IMR-90 (cell line): ENCODE data around the gene TRAF3IP1. TPM values are rescaled to one million over a fixed set of nuclear protein-coding genes. Genes with fewer than 3 reads are reported as not detected.

ENCODE experiments used
- ATAC-seq: fragments of 200-7000 bp; cut with Tn5 transposase; 2 replicates; pipeline ENCODE4 v1.9.1; 2020; ENCODE audit warnings: low read depth, mild to moderate bottlenecking, moderate library complexity
- BruUV-seq: library from RNA; stranded (reverse); fragments of 400-500 nt; replicated peaks from 2 replicates; lab custom pipeline; 2021; lab: Mats Ljungman, UMichigan
- CTCF ChIA-PET: fragments of 300-600 bp; formaldehyde crosslinking; extraction: SDS; loops from one replicate; lab custom pipeline; 2021; ENCODE audit warnings: antibody characterized with exemption; lab: Yijun Ruan, JAX
- POLR2A ChIA-PET: fragments of 300-600 bp; sonication (Branson Sonifier 250); formaldehyde crosslinking; loops from one replicate; lab custom pipeline; 2022; ENCODE audit warnings: antibody characterized with exemption; ENCODE audit not compliant: unreplicated experiment; lab: Charles Lee
- DNase-seq: peaks from one replicate; pipeline ENCODE4 v3.0.0; 2013
- H2AFZ ChIP-seq: replicated peaks from 2 replicates; pipeline ENCODE3; 2013; ENCODE audit warnings: low read length, mild to moderate bottlenecking; ENCODE audit not compliant: poor library complexity
- H2AK5ac ChIP-seq: 2 replicates; pipeline ENCODE4 v1.6.1; 2013; ENCODE audit warnings: low read depth, low read length, inconsistent platforms
- H2AK9ac ChIP-seq: replicated peaks from 2 replicates; pipeline ENCODE3; 2013; ENCODE audit warnings: mild to moderate bottlenecking, low read depth, low read length, moderate library complexity; ENCODE audit not compliant: poor library complexity
- H2BK120ac ChIP-seq: 2 replicates; pipeline ENCODE4 v1.6.1; 2013; ENCODE audit warnings: low read depth, low read length, inconsistent platforms
- H2BK15ac ChIP-seq: 3 replicates; pipeline ENCODE4 v1.6.1; 2013; ENCODE audit warnings: low read depth, low read length, inconsistent platforms
- H2BK20ac ChIP-seq: 2 replicates; pipeline ENCODE4 v1.6.1; 2013; ENCODE audit warnings: low read depth, mild to moderate bottlenecking, inconsistent platforms, low read length, moderate library complexity
- H2BK5ac ChIP-seq: 2 replicates; pipeline ENCODE4 v1.6.1; 2013; ENCODE audit warnings: mild to moderate bottlenecking, low read depth, low read length, inconsistent platforms; ENCODE audit not compliant: poor library complexity, severe bottlenecking
- H3K14ac ChIP-seq: replicated peaks from 2 replicates; pipeline ENCODE4 v1.6.1; 2013; ENCODE audit warnings: low read depth, low read length, inconsistent platforms
- H3K18ac ChIP-seq: 2 replicates; pipeline ENCODE4 v1.6.1; 2013; ENCODE audit warnings: low read depth, low read length, control low read depth
- H3K23ac ChIP-seq: 2 replicates; pipeline ENCODE4 v1.6.1; 2013; ENCODE audit warnings: low read depth, low read length, inconsistent platforms
- H3K27ac ChIP-seq: 2 replicates; pipeline ENCODE4 v1.5.1; 2013; ENCODE audit warnings: mild to moderate bottlenecking, control low read depth, low read length; ENCODE audit not compliant: insufficient read depth
- H3K27me3 ChIP-seq: 2 replicates; pipeline ENCODE4 v1.6.1; 2013; ENCODE audit warnings: low read length; ENCODE audit not compliant: control insufficient read depth, insufficient read depth
- H3K36me3 ChIP-seq: 2 replicates; pipeline ENCODE4 v1.6.1; 2013; ENCODE audit warnings: low read length, mixed read lengths; ENCODE audit not compliant: control insufficient read depth, insufficient read depth
- H3K4ac ChIP-seq: 2 replicates; pipeline ENCODE4 v1.6.1; 2013; ENCODE audit warnings: low read depth, low read length, inconsistent platforms
- H3K4me1 ChIP-seq: 2 replicates; pipeline ENCODE4 v1.6.1; 2013; ENCODE audit warnings: low read length, mixed read lengths; ENCODE audit not compliant: control insufficient read depth, insufficient read depth
- H3K4me2 ChIP-seq: 2 replicates; pipeline ENCODE4 v1.6.1; 2013; ENCODE audit warnings: low read depth, mild to moderate bottlenecking, control low read depth, low read length, moderate library complexity
- H3K4me3 ChIP-seq: 2 replicates; pipeline ENCODE4 v1.5.1; 2013; ENCODE audit warnings: low read depth, mild to moderate bottlenecking, control low read depth, low read length, moderate library complexity; ENCODE audit not compliant: insufficient read depth
- H3K56ac ChIP-seq: 2 replicates; pipeline ENCODE4 v1.6.1; 2013; ENCODE audit warnings: low read length, inconsistent platforms; ENCODE audit not compliant: insufficient read depth; ENCODE audit errors: extremely low read depth
- H3K79me1 ChIP-seq, 2 experiments: 2 replicates each; pipeline ENCODE4 v1.6.1; 2013; ENCODE audit warnings: low read length in 2 of 2, inconsistent platforms in 1 of 2, low read depth in 1 of 2
- H3K9ac ChIP-seq: 2 replicates; pipeline ENCODE4 v1.6.1; 2013; ENCODE audit warnings: low read depth, low read length, control low read depth
- H3K9me1 ChIP-seq: 2 replicates; pipeline ENCODE4 v1.6.1; 2013; ENCODE audit warnings: low read length, inconsistent platforms; ENCODE audit not compliant: insufficient read depth
- H3K9me3 ChIP-seq: 2 replicates; pipeline ENCODE4 v1.6.1; 2013; ENCODE audit warnings: low read length; ENCODE audit not compliant: control insufficient read depth, insufficient read depth
- H4K20me1 ChIP-seq: 2 replicates; pipeline ENCODE4 v1.6.1; 2013; ENCODE audit warnings: low read length, inconsistent platforms; ENCODE audit not compliant: insufficient read depth
- H4K5ac ChIP-seq: 2 replicates; pipeline ENCODE4 v1.6.1; 2013; ENCODE audit warnings: mild to moderate bottlenecking, low read depth, low read length, control low read depth
- H4K8ac ChIP-seq, 2 experiments: 2 replicates each; pipeline ENCODE4 v1.6.1; 2013; ENCODE audit warnings: low read depth in 2 of 2, low read length in 2 of 2, control low read depth in 1 of 2, inconsistent platforms in 1 of 2
- H4K91ac ChIP-seq: 2 replicates; pipeline ENCODE4 v1.6.1; 2013; ENCODE audit warnings: low read depth, low read length, inconsistent platforms; ENCODE audit not compliant: insufficient read depth
- CEBPB ChIP-seq: IDR thresholded peaks from 2 replicates; pipeline ENCODE4 v1.6.1; 2012; ENCODE audit warnings: low read depth, low read length, improper control_type of control experiment
- MAFK ChIP-seq: IDR thresholded peaks from 2 replicates; pipeline ENCODE4 v1.6.1; 2012; ENCODE audit warnings: low read depth, low read length, improper control_type of control experiment
- MAZ ChIP-seq: IDR thresholded peaks from 2 replicates; pipeline ENCODE4 v1.6.1; 2012; ENCODE audit warnings: low read depth, mild to moderate bottlenecking, low read length, improper control_type of control experiment, moderate library complexity, borderline replicate concordance
- RCOR1 ChIP-seq: IDR thresholded peaks from 2 replicates; pipeline ENCODE4 v1.6.1; 2012; ENCODE audit warnings: mild to moderate bottlenecking, low read length, improper control_type of control experiment; ENCODE audit not compliant: insufficient replicate concordance
- WGBS, 2 experiments: methylation state at CpG; one replicate each; pipeline versions ENCODE4 v1.1.5 to v1.1.7; 2013; ENCODE audit warnings: missing lambda C conversion rate in 2 of 2; ENCODE audit not compliant: insufficient read length in 1 of 2; ENCODE audit errors: extremely low coverage in 2 of 2; 5-methylcytosine and 5-hydroxymethylcytosine counted together
- dilution Hi-C: fragments of 300-500 bp; cut with HindIII; formaldehyde crosslinking; loops from one replicate; pipeline ENCODE4 v1.14.3; 2018; ENCODE audit warnings: low sequenced_read_pairs; ENCODE audit not compliant: unreplicated experiment
- in situ Hi-C: fragments of 300-500 bp; cut with MboI; formaldehyde crosslinking; loops from 3 replicates; pipeline ENCODE4 v1.14.3; 2019; ENCODE audit warnings: low sequenced_read_pairs, inconsistent platforms, mixed read lengths
- intact Hi-C: fragments of 100-400 bp; cut with micrococcal nuclease; formaldehyde crosslinking; loops from 2 replicates; pipeline ENCODE4 v1.10.0; 2022
- polyA plus RNA-seq, 3 experiments: library from polyadenylated mRNA; depleted of rRNA; stranded (reverse); fragments of >200 nt; gene quantifications; 2 replicates each; pipeline ENCODE4 v1.2.3, GENCODE V29; 2012; ENCODE audit warnings: low replicate concordance in 1 of 3
- total RNA-seq: library from RNA; depleted of rRNA; stranded (reverse); fragments of >200 nt; gene quantifications from 2 replicates; pipeline ENCODE4 v1.2.3, GENCODE V29; 2012

Gene TRAF3IP1
- total and polyA plus RNA-seq, 2 of the 4 experiments (the other 2 are of a cell fraction), result 5.9 to 8.3 TPM

GRCh38 chr2:238449241-238449640, 128.9 kb downstream of the TRAF3IP1 start:
- peaks cover 72% of the 10 kb centered on the region for H3K36me3 ChIP-seq
- intact Hi-C loops, result no loop called here
- TF ChIP-seq MAFK (no peak), MAZ (no peak), RCOR1 (no peak), CEBPB (no peak)
- POLR2A ChIA-PET, result no interaction called here
- ATAC-seq, result no peak
- H2AK5ac ChIP-seq, result no peak overlapping the region
- peaks cover 59 to 73% of the 10 kb centered on the region in 2 experiments for H3K79me1 ChIP-seq
- H2BK5ac ChIP-seq, result no peak overlapping the region
- peaks cover 21% of the 10 kb centered on the region for H4K20me1 ChIP-seq
- 100% methylated on average over 4 of the region's 8 CpGs; no CpG with 5 or more reads in 1 of the 2 experiments for WGBS, 2 experiments
- H3K56ac ChIP-seq, result no peak overlapping the region
- dilution Hi-C loops, result no loop called here
- in situ Hi-C loops, result no loop called here
- no peak overlapping the region for H4K8ac ChIP-seq
- no peak overlapping the region for H3K9ac ChIP-seq
- no peak overlapping the region for H3K27ac ChIP-seq
- H2BK20ac ChIP-seq, result no peak overlapping the region
- no TSS peak for BruUV-seq
- H2BK120ac ChIP-seq, result no peak overlapping the region
- no peak overlapping the region for H2BK15ac ChIP-seq
- H3K27me3 ChIP-seq, result no peaks in the 10 kb centered on the region
- no peaks in the 10 kb centered on the region for H3K9me3 ChIP-seq
- H4K5ac ChIP-seq, result no peak overlapping the region
- no peak overlapping the region for H3K23ac ChIP-seq
- no peak overlapping the region for H3K4me2 ChIP-seq
- peaks cover 13% of the 10 kb centered on the region; the same call in 1 of the 2 replicates for H3K9me1 ChIP-seq
- no peak overlapping the region for H3K4ac ChIP-seq
- no peak overlapping the region for H3K18ac ChIP-seq
- no peak for DNase-seq
- H3K4me1 ChIP-seq, result peaks cover 5% of the 10 kb centered on the region
- CTCF ChIA-PET, result interaction anchor here (0.6 kb wide), 1 partner anchor 498 kb away, joined by 3 read pairs; no protein-coding TSS in a partner anchor
- H2AFZ ChIP-seq, result no peak overlapping the region
- H4K91ac ChIP-seq, result no peak overlapping the region
- H3K14ac ChIP-seq, result no peak overlapping the region
- H2AK9ac ChIP-seq, result no peak overlapping the region
- no peak overlapping the region for H3K4me3 ChIP-seq
